DOHH2 (cell line): ENCODE measurements around the gene PSMC4.

Experiments used
- H3F3A ChIP-seq: fragments of 200-600 bp; sonication (generic), shearing (Covaris generic); 2 replicates; pipeline ENCODE4 v1.6.0; 2016; ENCODE audit warnings: antibody characterized with exemption, mild to moderate bottlenecking; ENCODE audit not compliant: control insufficient read depth, insufficient read depth
- H3K27ac ChIP-seq: fragments of 200-600 bp; sonication (generic); 2 replicates; pipeline ENCODE4 v1.5.1; 2014; ENCODE audit warnings: low read depth, mild to moderate bottlenecking, low read length, moderate library complexity
- H3K27me3 ChIP-seq: fragments of 200-600 bp; sonication (generic); 2 replicates; pipeline ENCODE4 v1.6.1; 2014; ENCODE audit warnings: mild to moderate bottlenecking, low read length, mixed read lengths; ENCODE audit not compliant: control insufficient read depth
- H3K36me3 ChIP-seq: fragments of 200-600 bp; sonication (generic); 2 replicates; pipeline ENCODE4 v1.6.1; 2014; ENCODE audit warnings: mild to moderate bottlenecking, low read length, moderate library complexity, mixed read lengths; ENCODE audit not compliant: control insufficient read depth
- H3K4me1 ChIP-seq: fragments of 200-600 bp; sonication (generic); 2 replicates; pipeline ENCODE4 v1.6.1; 2014; ENCODE audit warnings: mild to moderate bottlenecking, low read length, mixed read lengths; ENCODE audit not compliant: control insufficient read depth
- H3K4me2 ChIP-seq: fragments of 200-600 bp; sonication (generic); 2 replicates; pipeline ENCODE4 v1.6.0; 2014; ENCODE audit warnings: mild to moderate bottlenecking, low read length, moderate library complexity
- H3K4me3 ChIP-seq: fragments of 200-600 bp; sonication (generic); 2 replicates; pipeline ENCODE4 v1.5.1; 2014; ENCODE audit warnings: mild to moderate bottlenecking, low read length, mixed read lengths
- H3K79me2 ChIP-seq: fragments of 200-600 bp; sonication (generic); 2 replicates; pipeline ENCODE4 v1.6.1; 2014; ENCODE audit warnings: mild to moderate bottlenecking, low read length, mixed read lengths; ENCODE audit not compliant: control insufficient read depth
- H3K9me2 ChIP-seq: fragments of 200-600 bp; sonication (generic); replicated peaks from 2 replicates; pipeline ENCODE4 v1.6.1; 2014; ENCODE audit warnings: mild to moderate bottlenecking, low read length, mixed read lengths; ENCODE audit not compliant: control insufficient read depth
- H3K9me3 ChIP-seq: fragments of 200-600 bp; sonication (generic); 2 replicates; pipeline ENCODE4 v1.6.1; 2014; ENCODE audit warnings: antibody characterized with exemption, low read length, mixed read lengths; ENCODE audit not compliant: control insufficient read depth, insufficient read depth
- H4K20me1 ChIP-seq: fragments of 200-600 bp; sonication (generic); 2 replicates; pipeline ENCODE4 v1.6.0; 2014; ENCODE audit warnings: low read depth, mild to moderate bottlenecking, antibody characterized with exemption, low read length, moderate library complexity; ENCODE audit not compliant: control insufficient read depth, insufficient read depth
- EZH2phosphoT487 ChIP-seq: fragments of 200-600 bp; sonication (generic); IDR thresholded peaks from 2 replicates; pipeline ENCODE4 v1.6.1; 2017; ENCODE audit warnings: borderline replicate concordance, mild to moderate bottlenecking, antibody characterized with exemption, low read length, moderate library complexity, mixed read lengths
- TF ChIP-seq, protein P1 (sequence below): fragments of 200-600 bp; sonication (generic); IDR thresholded peaks from one replicate; pipeline ENCODE4 v1.5.1; 2014; ENCODE audit warnings: antibody characterized with exemption, mild to moderate bottlenecking, low read depth, low read length; ENCODE audit not compliant: poor library complexity, severe bottlenecking

PSMC4 gene

GRCh38 chr19:40013991-40014390, 43.0 kb downstream of the PSMC4 start:
- H3K9me3 ChIP-seq: peaks cover 22% of the 10 kb centered on the region; the same call in 1 of the 2 replicates
- no peaks in the 10 kb centered on the region for H3K79me2 ChIP-seq
- no peak overlapping the region for H3K4me2 ChIP-seq
- no peaks in the 10 kb centered on the region for H4K20me1 ChIP-seq
- no peaks in the 10 kb centered on the region for H3K4me1 ChIP-seq
- H3K9me2 ChIP-seq: no peaks in the 10 kb centered on the region
- H3K27me3 ChIP-seq: no peaks in the 10 kb centered on the region
- H3K36me3 ChIP-seq: peaks cover 29% of the 10 kb centered on the region
- no peaks in the 10 kb centered on the region for H3F3A ChIP-seq
- no peak overlapping the region for H3K27ac ChIP-seq
- TF ChIP-seq EZH2phosphoT487: no peak
- TF ChIP-seq, protein P1, sequence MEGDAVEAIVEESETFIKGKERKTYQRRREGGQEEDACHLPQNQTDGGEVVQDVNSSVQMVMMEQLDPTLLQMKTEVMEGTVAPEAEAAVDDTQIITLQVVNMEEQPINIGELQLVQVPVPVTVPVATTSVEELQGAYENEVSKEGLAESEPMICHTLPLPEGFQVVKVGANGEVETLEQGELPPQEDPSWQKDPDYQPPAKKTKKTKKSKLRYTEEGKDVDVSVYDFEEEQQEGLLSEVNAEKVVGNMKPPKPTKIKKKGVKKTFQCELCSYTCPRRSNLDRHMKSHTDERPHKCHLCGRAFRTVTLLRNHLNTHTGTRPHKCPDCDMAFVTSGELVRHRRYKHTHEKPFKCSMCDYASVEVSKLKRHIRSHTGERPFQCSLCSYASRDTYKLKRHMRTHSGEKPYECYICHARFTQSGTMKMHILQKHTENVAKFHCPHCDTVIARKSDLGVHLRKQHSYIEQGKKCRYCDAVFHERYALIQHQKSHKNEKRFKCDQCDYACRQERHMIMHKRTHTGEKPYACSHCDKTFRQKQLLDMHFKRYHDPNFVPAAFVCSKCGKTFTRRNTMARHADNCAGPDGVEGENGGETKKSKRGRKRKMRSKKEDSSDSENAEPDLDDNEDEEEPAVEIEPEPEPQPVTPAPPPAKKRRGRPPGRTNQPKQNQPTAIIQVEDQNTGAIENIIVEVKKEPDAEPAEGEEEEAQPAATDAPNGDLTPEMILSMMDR: no peak
- H3K4me3 ChIP-seq: no peak overlapping the region

- Histone ChIP-seq H3K27ac (no peak overlapping the region), H3K27me3 (no peaks in the 10 kb centered on the region), H3K9me3 (peaks cover 9% of the 10 kb centered on the region), H3K4me1 (no peaks in the 10 kb centered on the region), H3F3A (peaks cover 4% of the 10 kb centered on the region; the same call in 1 of the 2 replicates), H3K9me2 (no peaks in the 10 kb centered on the region), H3K36me3 (no peaks in the 10 kb centered on the region), H4K20me1 (no peaks in the 10 kb centered on the region), H3K79me2 (no peaks in the 10 kb centered on the region), H3K4me2 (no peak overlapping the region), H3K4me3 (no peak overlapping the region)
- TF ChIP-seq EZH2phosphoT487: no peak
- TF ChIP-seq, protein P1: no peak
Observed at GRCh38 chr19:40023969-40024368, 53.0 kb downstream of the PSMC4 start.

DNA sequence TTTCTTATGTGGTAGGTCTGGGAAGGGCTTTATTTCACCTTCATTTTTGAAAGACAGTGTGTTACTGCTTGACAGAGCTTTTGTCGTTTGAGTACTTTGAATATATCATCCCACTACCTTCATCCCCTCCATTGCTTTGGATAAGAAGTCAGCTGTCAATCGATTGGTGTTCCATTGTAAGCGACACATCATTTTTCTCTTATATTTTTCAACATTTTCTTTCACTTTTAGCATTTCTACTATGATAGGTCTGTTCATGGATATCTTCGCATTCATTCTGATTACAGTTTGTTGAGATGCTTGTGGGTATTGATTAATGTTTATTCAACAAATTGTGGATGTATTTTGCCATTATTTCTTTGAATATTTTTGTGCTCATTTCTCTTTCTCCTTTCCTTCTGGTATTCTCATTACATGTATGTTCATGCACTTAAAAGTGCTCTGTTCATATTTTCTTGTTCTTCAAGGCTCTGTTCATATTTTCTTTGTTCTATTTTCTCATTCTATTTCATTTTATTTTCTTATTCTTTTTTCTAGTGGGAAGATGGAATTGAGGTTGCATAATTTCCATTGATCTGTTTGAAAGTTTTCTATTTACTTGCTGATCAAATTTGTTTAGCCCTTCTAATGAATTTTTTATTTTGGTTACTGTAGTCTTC, 55.1 kb downstream of the PSMC4 start:
- no peaks in the 10 kb centered on the region for H4K20me1 ChIP-seq
- peaks cover 4% of the 10 kb centered on the region; the same call in 1 of the 2 replicates for H3F3A ChIP-seq
- TF ChIP-seq EZH2phosphoT487: no peak
- TF ChIP-seq, protein P1: no peak
- no peak overlapping the region for H3K4me2 ChIP-seq
- H3K36me3 ChIP-seq: no peaks in the 10 kb centered on the region
- H3K4me1 ChIP-seq: no peaks in the 10 kb centered on the region
- no peak overlapping the region for H3K4me3 ChIP-seq
- no peaks in the 10 kb centered on the region for H3K79me2 ChIP-seq
- no peak overlapping the region for H3K27ac ChIP-seq
- no peaks in the 10 kb centered on the region for H3K9me2 ChIP-seq
- no peaks in the 10 kb centered on the region for H3K27me3 ChIP-seq
- H3K9me3 ChIP-seq: peaks cover 13% of the 10 kb centered on the region
